Left ventricle myocardium inferior (tissue), 1 donor: ENCODE results near the gene PIP4K2C. TPM values are rescaled to one million over a fixed set of nuclear protein-coding genes. Genes with fewer than 3 reads are reported as not detected.

Source experiments
- DNase-seq: peaks from one replicate; pipeline ENCODE4 v3.0.0-alpha.2; 2020
- H3K27ac ChIP-seq: fragments of 200-600 bp; replicated peaks from 2 replicates; pipeline ENCODE4 v1.8.0; 2021
- H3K27me3 ChIP-seq: fragments of 200-600 bp; 2 replicates; pipeline ENCODE4 v1.8.0; 2021; ENCODE audit warnings: low read depth
- H3K36me3 ChIP-seq: fragments of 200-600 bp; 2 replicates; pipeline ENCODE4 v1.8.0; 2021
- H3K4me1 ChIP-seq: fragments of 200-600 bp; 2 replicates; pipeline ENCODE4 v1.8.0; 2021
- H3K4me3 ChIP-seq: fragments of 200-600 bp; 2 replicates; pipeline ENCODE4 v1.8.0; 2021; ENCODE audit warnings: mild to moderate bottlenecking, moderate library complexity
- H3K9me3 ChIP-seq: fragments of 200-600 bp; replicated peaks from 2 replicates; pipeline ENCODE4 v1.8.0; 2021
- intact Hi-C: fragments of 100-400 bp; cut with micrococcal nuclease; formaldehyde crosslinking; loops from one replicate; pipeline ENCODE4 v1.11.0; 2022
- total RNA-seq: library from RNA; stranded (reverse); fragmentation: NEBNext Ultra II Directional; extraction: Animal tissue kit (Norgen Biotek cat#: 25700); gene quantifications from one replicate; pipeline ENCODE4 v1.2.1, GENCODE V29; 2021
- TF ChIP-seq, protein P1 (sequence below): fragments of 200-600 bp; IDR thresholded peaks from 2 replicates; pipeline ENCODE4 v1.8.0; 2021; ENCODE audit warnings: antibody characterized with exemption, mild to moderate bottlenecking, borderline replicate concordance
- donor health status: DM: no; HTN: yes; CAD: no; lungs with severe emphysema.

PIP4K2C gene
- total RNA-seq, 1 donor from 2014 or later, result 12.3 TPM

DNA sequence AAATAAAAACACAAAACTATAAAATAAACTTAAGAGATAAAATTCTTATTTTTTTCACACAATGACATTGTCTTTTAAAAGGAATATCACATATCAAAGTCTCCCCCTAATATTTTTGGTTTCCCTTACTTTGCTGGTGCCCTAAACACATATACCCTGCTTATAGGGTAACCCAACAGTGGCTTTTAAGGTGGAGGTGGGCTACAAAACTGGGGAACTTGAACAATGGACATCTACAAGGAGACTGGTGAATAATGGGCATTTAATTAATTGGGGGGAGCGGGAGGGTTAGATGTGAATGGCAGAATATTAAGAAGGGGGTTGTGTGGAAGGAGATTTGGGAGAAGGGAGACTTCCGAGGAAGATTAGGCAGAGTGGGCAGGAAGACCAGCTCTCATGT is 32.4 kb downstream of the PIP4K2C start:
- TF ChIP-seq, protein P1, sequence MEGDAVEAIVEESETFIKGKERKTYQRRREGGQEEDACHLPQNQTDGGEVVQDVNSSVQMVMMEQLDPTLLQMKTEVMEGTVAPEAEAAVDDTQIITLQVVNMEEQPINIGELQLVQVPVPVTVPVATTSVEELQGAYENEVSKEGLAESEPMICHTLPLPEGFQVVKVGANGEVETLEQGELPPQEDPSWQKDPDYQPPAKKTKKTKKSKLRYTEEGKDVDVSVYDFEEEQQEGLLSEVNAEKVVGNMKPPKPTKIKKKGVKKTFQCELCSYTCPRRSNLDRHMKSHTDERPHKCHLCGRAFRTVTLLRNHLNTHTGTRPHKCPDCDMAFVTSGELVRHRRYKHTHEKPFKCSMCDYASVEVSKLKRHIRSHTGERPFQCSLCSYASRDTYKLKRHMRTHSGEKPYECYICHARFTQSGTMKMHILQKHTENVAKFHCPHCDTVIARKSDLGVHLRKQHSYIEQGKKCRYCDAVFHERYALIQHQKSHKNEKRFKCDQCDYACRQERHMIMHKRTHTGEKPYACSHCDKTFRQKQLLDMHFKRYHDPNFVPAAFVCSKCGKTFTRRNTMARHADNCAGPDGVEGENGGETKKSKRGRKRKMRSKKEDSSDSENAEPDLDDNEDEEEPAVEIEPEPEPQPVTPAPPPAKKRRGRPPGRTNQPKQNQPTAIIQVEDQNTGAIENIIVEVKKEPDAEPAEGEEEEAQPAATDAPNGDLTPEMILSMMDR, result no peak
- Histone ChIP-seq H3K4me3 (no peak overlapping the region), H3K4me1 (peaks cover 45% of the 10 kb centered on the region), H3K36me3 (peaks cover 9% of the 10 kb centered on the region), H3K9me3 (no peaks in the 10 kb centered on the region), H3K27ac (no peak overlapping the region), H3K27me3 (peaks cover 95% of the 10 kb centered on the region)
- intact Hi-C loops, result loop anchor here (5.0 kb wide), 1 partner anchor 41 kb away; no protein-coding TSS in a partner anchor
- DNase-seq, result no peak

DNA sequence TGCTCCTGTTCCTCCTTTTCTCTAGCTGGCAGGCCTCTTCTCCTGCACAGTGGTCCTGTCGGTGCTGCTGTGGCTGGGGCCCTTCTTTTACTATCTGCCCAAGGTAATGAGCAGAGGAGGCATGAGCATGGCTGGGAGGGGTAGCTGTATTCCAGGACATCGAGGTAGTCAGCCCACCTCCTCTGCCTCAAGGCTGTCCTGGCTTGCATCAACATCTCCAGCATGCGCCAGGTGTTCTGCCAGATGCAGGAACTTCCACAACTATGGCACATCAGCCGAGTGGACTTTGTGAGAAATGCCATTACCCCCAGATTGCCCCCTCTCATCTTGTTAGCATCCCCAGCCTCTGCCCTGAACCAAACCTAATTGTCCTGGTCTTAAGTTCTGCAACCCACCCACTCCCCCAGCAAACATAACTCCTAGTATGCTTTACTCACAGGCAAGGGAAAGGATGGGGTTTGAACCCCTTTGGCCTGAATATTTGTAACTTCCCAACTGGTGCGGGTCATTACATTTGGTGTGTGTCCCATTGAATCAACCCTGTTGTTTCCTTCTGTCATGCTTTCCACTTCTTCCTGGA is 32.9 kb downstream of the PIP4K2C start:
- Histone ChIP-seq H3K27me3 (peaks cover 100% of the 10 kb centered on the region), H3K36me3 (peaks cover 9% of the 10 kb centered on the region), H3K9me3 (no peaks in the 10 kb centered on the region), H3K27ac (no peak overlapping the region), H3K4me3 (no peak overlapping the region), H3K4me1 (peaks cover 40% of the 10 kb centered on the region)
- intact Hi-C loops, result loop anchor here (5.0 kb wide), 1 partner anchor 42 kb away; no protein-coding TSS in a partner anchor
- TF ChIP-seq, protein P1, result no peak
- DNase-seq, result no peak

DNA sequence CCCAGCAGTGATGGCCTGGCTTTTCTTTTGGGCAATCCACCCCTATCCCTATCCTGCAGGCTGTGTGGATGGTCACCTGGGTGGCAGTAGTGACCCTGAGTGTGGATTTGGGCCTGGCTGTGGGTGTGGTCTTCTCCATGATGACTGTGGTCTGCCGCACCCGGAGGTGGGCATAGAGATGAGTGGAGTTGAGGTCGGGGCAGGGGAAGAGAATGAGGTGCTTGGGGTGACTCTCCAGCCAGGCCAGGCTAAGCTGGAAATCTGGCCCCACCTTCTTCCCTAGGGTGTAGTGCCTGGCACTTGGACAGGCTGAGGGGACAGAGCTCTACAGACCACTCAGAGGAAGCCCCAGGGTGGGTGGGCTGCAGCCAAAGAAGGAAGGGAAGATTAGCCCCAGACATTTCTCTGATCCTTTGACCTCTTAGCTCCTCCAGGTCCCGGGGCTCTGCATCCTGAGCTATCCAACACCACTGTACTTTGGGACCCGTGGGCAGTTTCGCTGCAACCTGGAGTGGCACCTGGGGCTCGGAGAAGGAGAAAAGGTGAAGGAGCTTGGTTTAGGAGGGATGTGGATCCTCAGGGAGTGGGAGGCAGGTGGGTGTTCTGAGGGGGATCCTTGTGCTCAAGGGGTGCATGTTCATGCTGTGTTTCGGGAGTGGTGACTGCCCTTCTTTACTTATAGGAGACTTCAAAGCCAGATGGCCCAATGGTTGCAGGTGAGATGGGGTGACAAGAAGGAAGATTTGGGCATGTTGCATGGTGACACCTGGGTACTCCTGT is 33.6 kb downstream of the PIP4K2C start:
- Histone ChIP-seq H3K9me3 (no peaks in the 10 kb centered on the region), H3K36me3 (peaks cover 9% of the 10 kb centered on the region), H3K4me3 (no peak overlapping the region), H3K27ac (no peak overlapping the region), H3K27me3 (peaks cover 100% of the 10 kb centered on the region), H3K4me1 (peaks cover 35% of the 10 kb centered on the region)
- intact Hi-C loops, result loop anchor here (5.0 kb wide), 1 partner anchor 42 kb away; no protein-coding TSS in a partner anchor
- TF ChIP-seq, protein P1, result no peak
- DNase-seq, result no peak

DNA sequence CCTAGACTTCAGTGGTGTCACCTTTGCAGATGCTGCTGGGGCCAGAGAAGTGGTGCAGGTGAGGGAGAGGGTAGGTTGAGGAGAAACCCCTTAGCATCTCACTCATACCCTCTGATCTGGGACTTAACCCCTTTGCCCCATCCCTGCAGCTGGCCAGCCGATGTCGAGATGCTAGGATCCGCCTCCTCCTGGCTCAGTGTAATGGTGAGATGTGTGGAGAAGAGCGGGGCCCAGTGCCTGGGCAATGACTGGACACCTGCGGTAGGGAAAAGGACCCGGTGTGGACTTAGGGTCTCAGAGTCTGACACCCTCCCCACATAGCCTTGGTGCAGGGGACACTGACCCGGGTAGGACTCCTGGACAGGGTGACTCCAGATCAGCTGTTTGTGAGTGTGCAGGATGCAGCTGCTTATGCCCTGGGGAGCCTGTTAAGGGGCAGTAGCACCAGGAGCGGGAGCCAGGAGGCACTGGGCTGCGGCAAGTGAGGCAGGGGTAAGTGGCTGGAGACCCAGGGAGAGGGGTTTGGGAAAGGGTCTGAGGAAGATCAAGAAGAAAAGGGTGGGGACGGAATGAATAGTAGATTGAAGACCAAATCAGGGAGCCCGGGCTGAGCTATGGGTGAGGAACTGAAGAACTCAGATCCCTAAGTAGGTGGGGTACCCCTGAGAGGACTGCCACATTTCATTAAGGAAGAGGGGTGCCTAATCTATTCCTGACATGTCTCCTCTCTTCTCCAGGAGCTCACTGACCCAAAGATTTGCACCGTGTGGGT is 34.5 kb downstream of the PIP4K2C start:
- peaks cover 9% of the 10 kb centered on the region for H3K36me3 ChIP-seq
- peaks cover 27% of the 10 kb centered on the region for H3K4me1 ChIP-seq
- TF ChIP-seq, protein P1, result no peak
- no peaks in the 10 kb centered on the region for H3K9me3 ChIP-seq
- H3K4me3 ChIP-seq, result no peak overlapping the region
- DNase-seq, result no peak
- no peak overlapping the region for H3K27ac ChIP-seq
- intact Hi-C loops, result no loop called here
- H3K27me3 ChIP-seq, result peaks cover 91% of the 10 kb centered on the region

DNA sequence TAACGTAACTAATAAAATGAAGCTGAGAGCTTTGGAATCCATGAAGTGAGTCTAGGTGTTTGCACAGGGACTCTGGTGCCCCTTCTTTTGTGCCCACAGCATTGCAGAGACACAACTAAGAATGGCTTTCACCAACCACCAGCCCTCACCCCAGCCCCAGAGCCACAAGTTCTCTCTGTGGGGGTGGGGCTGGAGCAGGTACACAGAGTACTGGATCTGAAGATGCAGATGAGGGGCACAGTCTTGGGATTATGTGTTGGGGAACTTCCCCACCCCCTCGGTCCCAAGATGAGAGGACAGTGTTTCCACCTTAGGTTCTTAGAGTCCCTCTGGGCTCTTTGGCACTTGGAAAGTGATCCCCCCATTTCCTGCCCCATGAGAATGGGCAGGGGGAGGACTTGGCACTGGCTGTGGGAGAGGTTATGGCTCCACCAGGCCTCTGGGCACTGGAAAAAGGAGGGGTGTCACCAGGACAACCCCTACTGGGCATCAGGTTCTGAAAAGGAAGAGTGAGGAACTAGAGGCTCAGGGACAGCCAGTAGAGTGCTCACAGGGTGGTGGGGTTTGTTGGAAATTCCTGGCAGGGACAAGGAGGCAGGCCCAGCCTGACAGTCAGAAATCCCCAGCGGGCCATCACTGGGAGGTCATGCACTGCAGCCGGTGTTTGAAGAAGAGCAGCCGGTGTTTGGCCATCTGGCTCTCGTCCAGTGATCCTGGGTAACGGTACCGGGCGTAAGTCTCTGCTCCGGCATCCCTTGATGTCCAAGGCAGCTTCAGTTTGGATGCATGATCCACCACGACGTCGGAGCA is 35.3 kb downstream of the PIP4K2C start:
- peaks cover 18% of the 10 kb centered on the region for H3K4me1 ChIP-seq
- peaks cover 91% of the 10 kb centered on the region for H3K27me3 ChIP-seq
- H3K9me3 ChIP-seq, result no peaks in the 10 kb centered on the region
- intact Hi-C loops, result no loop called here
- TF ChIP-seq, protein P1, result no peak
- H3K36me3 ChIP-seq, result peaks cover 9% of the 10 kb centered on the region
- no peak overlapping the region for H3K27ac ChIP-seq
- no peak overlapping the region for H3K4me3 ChIP-seq
- DNase-seq, result no peak
